ENCODE results near the gene TPI1.

Gene TPI1

DNA sequence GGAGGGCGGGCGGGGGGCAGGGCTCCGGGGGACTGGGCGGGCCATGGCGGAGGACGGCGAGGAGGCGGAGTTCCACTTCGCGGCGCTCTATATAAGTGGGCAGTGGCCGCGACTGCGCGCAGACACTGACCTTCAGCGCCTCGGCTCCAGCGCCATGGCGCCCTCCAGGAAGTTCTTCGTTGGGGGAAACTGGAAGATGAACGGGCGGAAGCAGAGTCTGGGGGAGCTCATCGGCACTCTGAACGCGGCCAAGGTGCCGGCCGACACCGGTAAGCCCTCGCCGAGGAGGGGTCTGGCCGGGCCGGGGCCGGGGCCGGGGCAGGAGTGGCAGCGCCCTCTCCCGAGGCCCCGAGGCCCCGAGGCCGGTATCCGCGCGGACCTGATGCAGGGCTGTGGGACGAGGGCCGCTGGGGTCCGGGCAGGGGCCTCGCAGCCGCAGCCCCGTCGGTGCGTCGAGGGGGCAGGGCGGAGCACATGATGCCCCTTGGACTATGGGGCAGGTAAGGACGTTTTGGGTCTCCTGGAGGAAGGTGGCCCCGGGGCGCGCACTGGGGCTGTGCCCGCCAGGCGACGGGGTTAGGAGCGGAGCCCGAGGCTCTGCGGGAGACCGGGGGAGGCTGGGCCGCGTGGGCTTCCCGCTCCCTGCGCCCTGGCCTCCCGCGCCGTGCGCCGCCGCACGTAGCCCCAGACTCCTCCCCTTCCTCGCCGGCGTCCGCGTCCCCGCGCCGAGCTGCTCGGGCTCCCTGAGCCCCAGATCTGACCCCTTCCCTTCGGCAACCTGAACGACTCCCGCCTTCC lies at the start of gene TPI1:
Gene TPI1 (plus strand): TSS at position 119 of the 798 bp plus-strand sequence. CDS start 36 bp downstream, at position 155.
- peak; percentile 84 for DNase-seq

DNA sequence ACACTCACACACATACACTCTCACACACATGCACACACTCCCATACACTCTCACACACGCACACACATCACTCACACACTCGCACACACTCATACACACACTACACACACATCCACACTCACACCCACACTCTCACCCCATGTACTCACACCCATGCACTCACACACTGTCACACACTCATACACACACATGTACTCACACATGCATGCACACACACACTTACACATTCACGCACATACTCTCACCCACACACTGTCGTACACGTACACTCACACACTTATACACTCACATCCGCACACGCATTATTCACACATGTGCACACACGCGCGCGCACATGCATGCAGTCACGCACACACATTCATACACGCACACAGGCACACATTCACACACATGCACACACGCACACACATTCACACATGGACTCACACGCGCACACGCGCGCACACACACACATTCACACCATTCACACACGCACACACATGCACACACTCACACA lies 49.6 kb upstream of the TPI1 start:
- DNase-seq: no peak

DNA sequence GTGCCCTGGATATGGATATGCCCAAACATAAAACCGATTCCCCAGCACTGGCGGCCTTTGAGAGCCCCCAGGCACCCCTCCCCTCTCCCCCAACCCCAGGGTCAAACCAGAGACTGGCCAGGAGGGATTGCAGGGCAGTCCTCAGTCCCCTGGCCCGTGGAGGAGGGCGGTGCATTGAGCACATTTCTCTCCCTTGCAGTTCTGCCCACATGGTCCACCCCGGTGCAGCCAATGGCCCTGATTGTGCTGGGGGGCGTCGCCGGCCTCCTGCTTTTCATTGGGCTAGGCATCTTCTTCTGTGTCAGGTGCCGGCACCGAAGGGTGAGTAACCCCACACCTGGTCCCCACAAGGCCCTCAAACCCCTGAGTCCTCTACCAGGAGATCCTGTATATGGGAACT lies 49.1 kb upstream of the TPI1 start:
- DNase-seq: no peak

DNA sequence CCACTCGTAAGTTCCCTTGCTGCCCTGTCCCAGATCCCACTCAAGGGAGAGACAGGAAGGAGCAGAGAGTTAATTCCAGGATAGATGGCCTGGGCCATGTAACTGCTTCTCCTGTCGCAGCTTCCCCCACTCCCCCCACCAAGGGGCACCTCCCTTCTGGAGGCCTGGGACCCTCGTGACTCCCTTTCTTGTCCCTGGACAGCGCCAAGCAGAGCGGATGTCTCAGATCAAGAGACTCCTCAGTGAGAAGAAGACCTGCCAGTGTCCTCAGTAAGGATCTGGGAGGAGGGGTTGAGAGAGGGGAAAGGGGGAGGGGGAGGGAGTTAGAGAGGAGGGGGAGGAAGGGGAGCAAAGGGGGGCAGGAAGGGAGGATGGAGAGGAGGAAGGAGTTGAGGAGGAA lies 48.7 kb upstream of the TPI1 start:
- no peak for DNase-seq

DNA sequence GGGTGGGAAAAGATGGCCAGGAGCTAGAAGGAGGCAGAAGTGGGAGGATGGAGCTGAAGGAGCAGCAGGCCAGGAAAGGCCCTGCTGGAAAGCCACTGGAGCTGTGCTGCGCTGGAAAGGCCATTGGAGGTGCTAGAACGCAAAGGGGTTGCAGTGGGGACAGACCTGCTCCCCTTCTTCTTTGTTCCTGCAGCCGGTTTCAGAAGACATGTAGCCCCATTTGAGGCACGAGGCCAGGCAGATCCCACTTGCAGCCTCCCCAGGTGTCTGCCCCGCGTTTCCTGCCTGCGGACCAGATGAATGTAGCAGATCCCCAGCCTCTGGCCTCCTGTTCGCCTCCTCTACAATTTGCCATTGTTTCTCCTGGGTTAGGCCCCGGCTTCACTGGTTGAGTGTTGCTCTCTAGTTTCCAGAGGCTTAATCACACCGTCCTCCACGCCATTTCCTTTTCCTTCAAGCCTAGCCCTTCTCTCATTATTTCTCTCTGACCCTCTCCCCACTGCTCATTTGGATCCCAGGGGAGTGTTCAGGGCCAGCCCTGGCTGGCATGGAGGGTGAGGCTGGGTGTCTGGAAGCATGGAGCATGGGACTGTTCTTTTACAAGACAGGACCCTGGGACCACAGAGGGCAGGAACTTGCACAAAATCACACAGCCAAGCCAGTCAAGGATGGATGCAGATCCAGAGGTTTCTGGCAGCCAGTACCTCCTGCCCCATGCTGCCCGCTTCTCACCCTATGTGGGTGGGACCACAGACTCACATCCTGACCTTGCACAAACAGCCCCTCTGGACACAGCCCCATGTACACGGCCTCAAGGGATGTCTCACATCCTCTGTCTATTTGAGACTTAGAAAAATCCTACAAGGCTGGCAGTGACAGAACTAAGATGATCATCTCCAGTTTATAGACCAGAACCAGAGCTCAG lies 48.0 kb upstream of the TPI1 start:
- no peak for DNase-seq

DNA sequence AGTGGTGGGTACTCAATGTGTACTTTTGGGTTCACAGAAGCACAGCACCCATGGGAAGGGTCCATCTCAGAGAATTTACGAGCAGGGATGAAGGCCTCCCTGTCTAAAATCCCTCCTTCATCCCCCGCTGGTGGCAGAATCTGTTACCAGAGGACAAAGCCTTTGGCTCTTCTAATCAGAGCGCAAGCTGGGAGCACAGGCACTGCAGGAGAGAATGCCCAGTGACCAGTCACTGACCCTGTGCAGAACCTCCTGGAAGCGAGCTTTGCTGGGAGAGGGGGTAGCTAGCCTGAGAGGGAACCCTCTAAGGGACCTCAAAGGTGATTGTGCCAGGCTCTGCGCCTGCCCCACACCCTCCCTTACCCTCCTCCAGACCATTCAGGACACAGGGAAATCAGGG lies 47.2 kb upstream of the TPI1 start:
- no peak for DNase-seq

DNA sequence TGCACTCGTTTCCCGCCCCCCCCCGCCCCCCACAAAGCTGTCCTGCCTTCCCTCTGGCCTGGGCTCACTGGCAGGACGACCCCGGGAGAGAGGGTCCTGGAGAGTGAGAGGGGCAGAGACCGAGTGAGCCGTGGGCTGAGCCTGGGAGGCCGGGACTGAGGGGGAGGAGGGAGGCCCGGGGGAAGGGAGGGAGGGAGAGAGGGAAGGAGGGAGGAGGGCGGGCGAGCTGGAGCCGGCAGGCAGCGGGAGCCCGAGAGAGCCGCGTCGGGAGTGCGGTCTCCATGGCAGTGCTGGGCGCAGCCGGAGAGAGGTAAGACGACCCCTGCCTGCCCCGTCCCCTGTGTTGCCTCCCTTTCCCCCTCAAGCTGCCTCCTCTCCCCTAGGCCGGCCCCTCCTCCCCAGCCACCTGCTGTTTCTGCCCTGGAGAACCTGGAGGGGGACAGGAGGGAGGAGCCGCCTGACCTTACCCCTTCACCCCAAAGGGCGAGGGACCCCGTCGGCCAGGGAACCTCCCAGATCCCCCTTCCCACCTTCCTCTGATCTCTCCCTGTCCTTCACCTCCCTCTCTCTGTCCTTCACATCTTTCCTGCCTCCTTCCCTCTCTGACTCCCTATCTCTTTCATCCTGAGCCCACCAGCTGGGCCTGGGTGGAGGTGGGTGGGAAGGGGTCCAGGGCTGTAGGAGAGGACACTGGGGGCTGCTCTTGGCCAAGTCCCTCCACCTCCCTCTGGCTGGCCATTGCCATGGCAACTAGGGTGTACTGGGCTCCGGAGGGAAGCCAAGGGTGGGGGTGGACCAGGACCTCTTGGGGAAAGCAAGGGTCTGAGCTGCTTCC lies 45.5 kb upstream of the TPI1 start, which contains the start of gene GPR162:
Gene GPR162 (plus strand): TSS at position 231 of the 835 bp plus-strand sequence. CDS start 2,078 bp downstream, outside the sequence.
- no peak for DNase-seq

DNA sequence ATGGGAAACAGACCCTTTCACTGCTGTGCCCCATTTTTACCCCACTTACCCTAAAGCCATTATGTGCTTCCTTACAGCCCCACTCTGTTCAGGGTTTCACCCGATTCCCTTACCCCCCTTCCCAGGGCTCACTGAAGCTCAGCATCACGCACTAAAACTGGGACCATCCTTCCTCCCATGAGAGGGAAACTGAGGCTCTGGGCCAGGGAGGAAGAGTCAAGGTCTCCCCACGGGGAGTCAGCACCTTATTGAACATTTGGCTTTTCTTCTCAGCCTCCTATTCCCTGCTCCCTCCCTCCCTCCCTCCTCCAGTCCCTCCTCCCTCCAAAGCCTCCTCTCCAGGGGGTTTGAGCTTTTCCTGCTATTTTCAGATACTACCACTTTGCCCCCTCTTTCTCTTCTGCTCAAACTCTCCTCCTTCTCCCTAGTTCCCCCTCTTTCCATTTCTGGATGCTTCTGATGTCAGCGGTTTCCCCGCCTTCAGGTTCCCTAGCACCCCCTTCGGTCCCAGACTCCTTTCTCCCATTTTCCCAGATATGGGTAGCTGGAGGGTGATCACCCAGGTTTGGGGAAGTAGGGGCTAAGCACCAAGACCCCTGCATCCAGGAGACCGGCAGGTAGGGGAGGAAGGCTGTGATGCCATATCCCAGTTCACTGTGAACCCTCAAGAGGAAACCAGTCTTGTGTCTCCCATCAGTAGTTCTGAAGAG lies 44.8 kb upstream of the TPI1 start:
- DNase-seq: no peak

DNA sequence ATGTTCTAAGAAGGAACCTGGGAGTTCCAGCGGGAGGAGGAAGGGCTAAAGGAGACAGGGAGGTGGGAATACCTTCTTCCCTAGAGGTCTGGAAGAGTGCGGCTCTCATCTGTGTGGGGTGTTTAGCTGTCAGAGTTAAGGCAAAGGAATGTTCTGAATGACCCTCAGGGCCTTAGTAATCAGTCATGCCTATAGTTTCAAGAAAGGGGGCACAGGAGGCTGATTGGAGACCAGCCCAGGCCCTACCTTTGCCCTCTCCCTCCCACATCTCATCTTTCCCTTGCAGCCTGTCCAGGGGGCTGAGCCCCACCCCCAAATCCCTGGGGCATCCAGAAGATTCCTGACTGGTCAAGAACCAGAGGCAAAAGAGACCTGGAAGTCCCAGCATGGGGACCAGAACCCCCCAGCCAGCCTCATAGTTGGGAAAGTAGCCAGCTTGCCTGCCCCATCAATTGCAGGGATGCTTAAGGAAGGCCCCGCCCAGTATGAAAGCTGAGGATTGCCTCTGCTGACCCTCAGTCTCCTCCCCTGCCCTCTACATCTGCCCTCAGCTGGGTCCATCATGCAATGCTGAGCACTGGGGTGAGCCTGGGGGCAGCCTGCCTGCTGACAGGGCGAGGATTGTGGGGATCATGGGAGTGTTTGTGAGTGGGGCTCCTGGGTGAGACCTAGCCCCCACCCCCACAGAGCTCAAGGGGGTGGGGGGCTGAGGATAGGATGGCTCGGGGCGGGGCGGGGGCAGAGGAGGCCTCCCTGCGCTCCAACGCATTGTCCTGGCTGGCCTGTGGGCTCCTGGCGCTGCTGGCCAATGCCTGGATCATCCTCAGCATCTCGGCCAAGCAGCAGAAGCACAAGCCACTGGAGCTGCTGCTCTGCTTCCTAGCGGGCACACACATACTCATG lies 43.9 kb upstream of the TPI1 start:
- DNase-seq: no peak

DNA sequence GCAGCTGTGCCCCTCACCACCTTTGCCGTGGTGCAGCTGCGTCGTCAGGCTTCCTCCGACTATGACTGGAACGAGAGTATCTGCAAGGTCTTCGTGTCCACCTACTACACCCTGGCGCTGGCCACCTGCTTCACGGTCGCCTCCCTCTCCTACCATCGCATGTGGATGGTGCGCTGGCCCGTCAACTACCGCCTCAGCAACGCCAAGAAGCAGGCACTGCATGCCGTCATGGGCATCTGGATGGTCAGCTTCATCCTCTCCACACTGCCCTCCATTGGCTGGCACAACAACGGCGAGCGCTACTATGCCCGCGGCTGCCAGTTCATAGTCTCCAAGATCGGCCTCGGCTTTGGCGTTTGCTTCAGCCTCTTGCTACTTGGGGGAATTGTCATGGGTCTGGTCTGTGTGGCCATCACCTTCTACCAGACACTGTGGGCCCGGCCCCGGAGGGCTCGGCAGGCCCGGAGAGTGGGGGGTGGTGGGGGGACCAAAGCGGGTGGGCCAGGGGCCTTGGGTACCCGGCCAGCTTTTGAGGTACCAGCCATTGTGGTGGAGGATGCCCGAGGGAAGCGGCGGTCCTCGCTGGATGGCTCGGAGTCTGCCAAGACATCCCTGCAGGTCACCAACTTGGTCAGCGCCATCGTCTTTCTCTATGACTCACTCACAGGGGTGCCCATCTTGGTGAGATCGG lies 43.1 kb upstream of the TPI1 start:
- DNase-seq: no peak

DNA sequence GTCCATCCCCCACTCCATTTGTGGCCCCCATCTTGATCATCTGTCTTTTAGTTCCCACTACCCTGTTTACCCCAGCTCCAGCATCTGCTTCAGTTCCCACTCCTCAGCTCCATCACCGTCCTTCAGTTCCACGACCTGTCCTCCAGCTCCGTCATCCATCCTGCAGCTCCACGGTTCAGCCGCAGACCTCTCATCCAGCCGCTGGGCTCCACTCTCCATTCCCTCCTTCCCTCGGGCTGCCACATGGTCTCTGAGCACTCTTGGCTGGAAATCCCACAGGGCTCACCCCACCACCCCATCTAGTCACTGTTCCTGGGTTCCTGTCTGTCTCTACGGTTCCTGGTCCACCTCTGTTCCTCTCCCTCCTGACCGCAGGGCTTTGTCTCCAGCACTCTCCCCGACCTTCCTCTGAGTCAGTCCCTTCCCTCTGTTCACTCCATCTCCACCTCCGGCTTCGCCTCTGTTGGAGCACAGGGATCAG lies 42.4 kb upstream of the TPI1 start:
- DNase-seq: no peak

DNA sequence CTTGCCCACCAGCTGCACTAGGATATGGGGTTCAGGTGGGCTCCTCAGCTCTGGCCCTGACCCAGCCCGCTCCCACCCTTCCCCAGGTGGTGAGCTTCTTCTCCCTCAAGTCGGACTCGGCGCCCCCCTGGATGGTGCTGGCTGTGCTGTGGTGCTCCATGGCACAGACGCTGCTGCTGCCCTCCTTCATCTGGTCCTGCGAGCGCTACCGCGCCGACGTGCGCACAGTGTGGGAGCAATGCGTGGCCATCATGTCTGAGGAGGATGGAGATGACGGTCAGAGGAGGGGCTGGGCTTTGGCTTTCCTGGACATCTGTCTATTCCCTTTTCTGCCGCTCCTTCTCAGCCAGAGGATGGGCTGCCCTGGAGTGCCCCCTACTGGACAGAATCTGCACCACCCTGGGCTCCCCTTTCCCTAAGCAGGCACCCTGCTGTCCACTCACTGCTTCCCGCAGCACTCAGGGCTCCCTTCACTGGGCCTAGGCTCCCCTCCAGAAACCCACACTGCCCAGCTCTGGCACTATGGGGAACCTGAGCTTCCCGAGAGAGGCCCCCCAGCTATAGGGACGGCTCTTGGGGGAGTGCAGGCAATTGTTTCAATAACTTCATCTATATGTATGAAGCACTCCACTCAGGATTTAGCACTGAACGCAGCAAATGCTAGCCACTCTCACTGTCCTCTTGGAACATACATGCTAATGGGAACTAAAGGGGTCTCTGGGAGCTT lies 41.8 kb upstream of the TPI1 start:
- peak; percentile 82 for DNase-seq

DNA sequence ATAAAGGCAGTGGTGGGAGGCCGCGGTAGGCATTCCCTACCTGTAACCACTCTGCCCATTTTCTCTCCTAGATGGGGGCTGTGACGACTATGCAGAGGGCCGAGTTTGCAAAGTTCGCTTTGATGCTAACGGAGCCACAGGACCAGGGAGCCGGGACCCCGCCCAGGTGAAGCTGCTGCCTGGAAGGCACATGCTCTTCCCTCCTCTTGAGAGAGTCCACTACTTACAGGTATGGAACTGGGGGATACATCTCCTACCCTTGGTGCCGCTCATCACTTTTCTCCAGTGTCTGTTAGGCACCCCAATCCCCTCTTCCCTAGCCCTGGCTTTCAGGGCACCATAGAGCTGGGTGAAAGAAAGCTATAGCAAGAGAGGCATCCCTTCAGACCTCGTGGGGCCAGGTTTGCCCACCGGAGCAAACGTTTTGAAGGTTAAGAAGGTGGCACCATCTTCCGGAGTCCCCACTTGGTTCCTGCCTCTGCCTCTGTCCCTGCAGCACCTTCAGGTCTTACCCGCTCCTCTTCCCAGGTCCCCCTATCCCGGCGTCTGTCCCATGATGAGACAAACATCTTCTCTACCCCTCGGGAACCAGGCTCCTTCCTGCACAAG lies 41.1 kb upstream of the TPI1 start:
- DNase-seq: no peak

DNA sequence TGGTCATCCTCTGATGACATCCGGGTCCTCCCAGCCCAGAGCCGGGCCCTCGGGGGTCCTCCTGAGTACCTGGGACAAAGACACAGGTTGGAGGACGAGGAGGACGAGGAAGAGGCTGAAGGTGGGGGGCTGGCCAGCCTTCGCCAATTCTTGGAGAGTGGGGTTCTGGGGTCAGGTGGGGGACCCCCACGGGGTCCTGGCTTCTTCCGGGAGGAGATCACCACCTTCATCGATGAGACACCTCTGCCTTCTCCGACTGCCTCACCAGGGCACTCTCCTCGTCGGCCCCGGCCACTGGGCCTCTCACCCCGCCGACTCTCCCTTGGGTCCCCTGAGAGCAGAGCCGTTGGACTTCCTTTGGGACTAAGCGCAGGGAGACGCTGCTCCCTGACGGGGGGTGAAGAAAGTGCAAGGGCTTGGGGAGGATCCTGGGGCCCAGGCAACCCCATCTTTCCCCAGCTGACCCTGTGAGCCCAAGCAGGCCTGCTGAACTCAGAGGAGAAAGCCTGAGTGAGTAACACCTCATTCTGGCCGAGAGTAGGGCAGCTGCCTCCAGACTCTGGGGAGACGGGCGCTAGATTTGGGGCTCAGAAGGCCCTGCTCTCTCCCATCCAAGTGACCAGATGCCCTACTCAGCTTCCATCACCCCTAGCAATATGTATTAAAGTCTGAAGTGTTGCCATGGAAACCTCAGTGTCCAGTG lies 40.4 kb upstream of the TPI1 start:
- DNase-seq: no peak

DNA sequence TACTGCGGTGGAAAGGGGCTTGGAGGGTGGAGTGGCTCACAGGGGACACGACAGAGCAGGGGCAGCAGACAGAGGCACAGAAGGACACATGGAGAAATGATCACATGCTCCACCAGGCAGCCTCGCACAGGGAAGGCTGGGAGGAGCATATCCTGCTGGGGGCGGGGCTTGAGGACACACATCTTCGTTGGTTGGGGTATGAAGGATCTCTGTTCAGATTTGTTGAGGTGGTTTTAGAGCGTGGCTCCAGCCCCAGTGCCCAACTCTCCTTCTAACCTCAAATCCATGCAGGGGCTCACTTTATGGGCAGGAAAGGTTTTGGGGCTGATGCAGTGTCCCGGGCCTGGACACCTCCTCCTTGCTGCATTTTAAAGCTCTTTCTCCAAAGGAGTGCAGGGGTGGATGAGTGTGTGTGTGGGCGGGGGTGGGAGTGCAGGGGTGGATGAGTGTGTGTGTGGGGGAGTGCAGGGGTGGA lies 39.9 kb upstream of the TPI1 start:
- peak; percentile 53 for DNase-seq

DNA sequence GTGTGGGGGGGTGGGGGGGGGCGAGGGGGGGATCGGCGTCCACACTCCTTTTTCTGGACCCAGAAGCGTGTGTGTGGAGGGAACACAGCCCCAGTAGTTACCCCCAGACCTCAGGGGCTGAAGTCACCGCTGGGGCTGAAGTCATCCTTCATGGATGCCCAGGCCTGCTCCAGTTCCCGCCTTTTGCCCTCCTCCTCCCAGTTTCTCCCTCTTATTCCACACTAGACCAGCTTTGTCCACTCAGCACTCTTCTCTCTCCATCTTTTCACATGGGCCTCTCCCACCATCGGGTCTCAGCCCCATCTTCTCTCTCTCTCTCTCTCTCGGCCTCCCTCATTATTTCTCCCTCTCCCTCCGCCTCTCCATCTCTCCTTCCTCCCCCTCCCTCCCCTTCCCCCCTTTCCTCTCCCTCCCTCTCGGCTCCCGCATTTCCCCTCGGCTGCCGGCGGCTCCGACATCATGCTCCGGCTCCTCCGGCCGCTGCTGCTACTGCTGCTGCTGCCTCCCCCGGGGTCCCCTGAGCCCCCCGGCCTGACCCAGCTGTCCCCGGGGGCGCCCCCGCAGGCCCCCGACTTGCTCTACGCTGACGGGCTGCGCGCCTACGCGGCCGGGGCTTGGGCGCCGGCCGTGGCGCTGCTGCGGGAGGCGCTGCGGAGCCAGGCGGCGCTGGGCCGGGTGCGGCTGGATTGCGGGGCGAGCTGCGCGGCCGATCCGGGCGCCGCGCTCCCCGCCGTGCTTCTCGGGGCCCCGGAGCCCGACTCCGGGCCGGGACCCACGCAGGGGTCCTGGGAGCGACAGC lies 39.1 kb upstream of the TPI1 start, which contains the start of gene P3H3:
Gene P3H3 (plus strand): TSS at position 426 of the 799 bp plus-strand sequence. CDS start 34 bp downstream, at position 460.
- no peak for DNase-seq

All from stimulated activated CD4-positive, alpha-beta T cell treated with anti-CD3 and anti-CD28 coated beads, Interleukin-12 subunit alpha, Interleukin-12 subunit beta, amount 100 ng/mL, for 4 hours (primary cell).